ENCODE data around the gene H3-3A. TPM values are rescaled to one million over a fixed set of nuclear protein-coding genes. Genes with fewer than 3 reads are reported as not detected.

H3-3A gene
- 275 and 298 TPM in 2 replicates for total RNA-seq (2014; rRNA removed; shearing (Covaris generic))

- peak; percentile 96 for DNase-seq (ENCODE audit: low spot score)
Observed at GRCh38 chr1:226062558-226063223, at the start of gene H3-3A. Gene H3-3A (plus strand): TSS chr1:226062716. CDS start chr1:226064352, 1,636 bp downstream.

GRCh38 chr1:226017070-226017469 is 45.4 kb upstream of the H3-3A start:
- no peak for DNase-seq (ENCODE audit: low spot score)

GRCh38 chr1:226019572-226019971 is 42.9 kb upstream of the H3-3A start:
- no peak for DNase-seq (ENCODE audit: low spot score)

GRCh38 chr1:226021401-226021800 is 41.1 kb upstream of the H3-3A start:
- no peak for DNase-seq (ENCODE audit: low spot score)

- DNase-seq (ENCODE audit: low spot score) = no peak
Observed at GRCh38 chr1:226021801-226022200, 40.7 kb upstream of the H3-3A start.

GRCh38 chr1:226023735-226024134 is 38.8 kb upstream of the H3-3A start:
- no peak for DNase-seq (ENCODE audit: low spot score)

- no peak for DNase-seq (ENCODE audit: low spot score)
Observed at GRCh38 chr1:226026833-226027232, 35.7 kb upstream of the H3-3A start.

GRCh38 chr1:226027538-226028217 is 34.8 kb upstream of the H3-3A start:
- peak; percentile 33 for DNase-seq (ENCODE audit: low spot score)

GRCh38 chr1:226029093-226029496 is 33.4 kb upstream of the H3-3A start:
- DNase-seq (ENCODE audit: low spot score) = peak; percentile 45

GRCh38 chr1:226029568-226030225 is 32.8 kb upstream of the H3-3A start:
- DNase-seq (ENCODE audit: low spot score) = no peak

- no peak for DNase-seq (ENCODE audit: low spot score)
Observed at GRCh38 chr1:226033582-226033981, 28.9 kb upstream of the H3-3A start.

GRCh38 chr1:226033991-226034390 is 28.5 kb upstream of the H3-3A start:
- DNase-seq (ENCODE audit: low spot score) = no peak

GRCh38 chr1:226034482-226034881 is 28.0 kb upstream of the H3-3A start:
- no peak for DNase-seq (ENCODE audit: low spot score)

GRCh38 chr1:226035915-226036314 is 26.6 kb upstream of the H3-3A start:
- DNase-seq (ENCODE audit: low spot score) = no peak

GRCh38 chr1:226038661-226039060 is 23.9 kb upstream of the H3-3A start:
- no peak for DNase-seq (ENCODE audit: low spot score)

GRCh38 chr1:226041419-226041818 is 21.1 kb upstream of the H3-3A start:
- no peak for DNase-seq (ENCODE audit: low spot score)

- no peak for DNase-seq (ENCODE audit: low spot score)
Observed at GRCh38 chr1:226044514-226045101, 17.9 kb upstream of the H3-3A start.

GRCh38 chr1:226046240-226046639 is 16.3 kb upstream of the H3-3A start:
- DNase-seq (ENCODE audit: low spot score) = peak; percentile 74

- no peak for DNase-seq (ENCODE audit: low spot score)
Observed at GRCh38 chr1:226047495-226047894, 15.0 kb upstream of the H3-3A start.

GRCh38 chr1:226048886-226049285 is 13.6 kb upstream of the H3-3A start:
- DNase-seq (ENCODE audit: low spot score) = no peak

GRCh38 chr1:226050133-226050532 is 12.4 kb upstream of the H3-3A start:
- no peak for DNase-seq (ENCODE audit: low spot score)

- no peak for DNase-seq (ENCODE audit: low spot score)
Observed at GRCh38 chr1:226051365-226051764, 11.2 kb upstream of the H3-3A start.
